C4-2B (cell line): ENCODE measurements around the gene PCDHB9.
"Not testable (repeated sequence)": the region's sequence is repeated elsewhere in the genome, so short reads cannot be mapped to it uniquely, and the experiment has no call there.

Source experiments
- H3K27ac ChIP-seq: fragments of 450-650 bp; 2 replicates; pipeline ENCODE4 v1.5.1; 2017
- ZFX ChIP-seq: fragments of 450-650 bp; IDR thresholded peaks from 2 replicates; pipeline ENCODE4 v1.6.1; 2017
- TF ChIP-seq, protein P1 (sequence below): fragments of 450-650 bp; conservative IDR thresholded peaks from 2 replicates; pipeline ENCODE4 v1.5.1; 2017; ENCODE audit warnings: mild to moderate bottlenecking

The PCDHB9 gene

GRCh38 chr5:141223112-141223783 is 36.3 kb downstream of the PCDHB9 start, which contains the start of gene PCDHB14:
PCDHB14 (plus strand) TSS chr5:141223343; CDS start chr5:141223506, 163 bp downstream.
- TF ChIP-seq, protein P1, sequence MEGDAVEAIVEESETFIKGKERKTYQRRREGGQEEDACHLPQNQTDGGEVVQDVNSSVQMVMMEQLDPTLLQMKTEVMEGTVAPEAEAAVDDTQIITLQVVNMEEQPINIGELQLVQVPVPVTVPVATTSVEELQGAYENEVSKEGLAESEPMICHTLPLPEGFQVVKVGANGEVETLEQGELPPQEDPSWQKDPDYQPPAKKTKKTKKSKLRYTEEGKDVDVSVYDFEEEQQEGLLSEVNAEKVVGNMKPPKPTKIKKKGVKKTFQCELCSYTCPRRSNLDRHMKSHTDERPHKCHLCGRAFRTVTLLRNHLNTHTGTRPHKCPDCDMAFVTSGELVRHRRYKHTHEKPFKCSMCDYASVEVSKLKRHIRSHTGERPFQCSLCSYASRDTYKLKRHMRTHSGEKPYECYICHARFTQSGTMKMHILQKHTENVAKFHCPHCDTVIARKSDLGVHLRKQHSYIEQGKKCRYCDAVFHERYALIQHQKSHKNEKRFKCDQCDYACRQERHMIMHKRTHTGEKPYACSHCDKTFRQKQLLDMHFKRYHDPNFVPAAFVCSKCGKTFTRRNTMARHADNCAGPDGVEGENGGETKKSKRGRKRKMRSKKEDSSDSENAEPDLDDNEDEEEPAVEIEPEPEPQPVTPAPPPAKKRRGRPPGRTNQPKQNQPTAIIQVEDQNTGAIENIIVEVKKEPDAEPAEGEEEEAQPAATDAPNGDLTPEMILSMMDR: peak; percentile 55
- no peak for TF ChIP-seq ZFX
- H3K27ac ChIP-seq: no peak within 1 kb of the TSS

DNA sequence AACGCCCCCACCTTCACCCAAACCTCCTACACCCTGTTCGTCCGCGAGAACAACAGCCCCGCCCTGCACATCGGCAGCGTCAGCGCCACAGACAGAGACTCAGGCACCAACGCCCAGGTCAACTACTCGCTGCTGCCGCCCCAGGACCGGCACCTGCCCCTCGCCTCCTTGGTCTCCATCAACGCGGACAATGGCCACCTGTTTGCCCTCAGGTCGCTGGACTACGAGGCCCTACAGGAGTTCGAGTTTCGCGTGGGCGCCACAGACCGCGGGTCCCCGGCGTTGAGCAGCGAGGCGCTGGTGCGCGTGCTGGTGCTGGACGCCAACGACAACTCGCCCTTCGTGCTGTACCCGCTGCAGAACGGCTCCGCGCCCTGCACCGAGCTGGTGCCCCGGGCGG is 37.9 kb downstream of the PCDHB9 start:
- not testable (repeated sequence) for H3K27ac ChIP-seq

DNA sequence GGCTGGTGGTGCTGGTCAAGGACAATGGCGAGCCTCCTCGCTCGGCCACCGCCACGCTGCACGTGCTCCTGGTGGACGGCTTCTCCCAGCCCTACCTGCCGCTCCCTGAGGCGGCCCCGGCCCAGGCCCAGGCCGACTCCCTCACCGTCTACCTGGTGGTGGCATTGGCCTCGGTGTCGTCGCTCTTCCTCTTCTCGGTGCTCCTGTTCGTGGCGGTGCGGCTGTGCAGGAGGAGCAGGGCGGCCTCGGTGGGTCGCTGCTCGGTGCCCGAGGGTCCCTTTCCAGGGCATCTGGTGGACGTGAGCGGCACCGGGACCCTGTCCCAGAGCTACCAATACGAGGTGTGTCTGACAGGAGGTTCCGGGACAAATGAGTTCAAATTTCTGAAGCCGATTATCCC is 38.5 kb downstream of the PCDHB9 start:
- H3K27ac ChIP-seq: not testable (repeated sequence)

- no peak overlapping the region for H3K27ac ChIP-seq
- TF ChIP-seq, protein P1: peak; percentile 55
- no peak for TF ChIP-seq ZFX
Observed at GRCh38 chr5:141234109-141234667, 47.2 kb downstream of the PCDHB9 start.

DNA sequence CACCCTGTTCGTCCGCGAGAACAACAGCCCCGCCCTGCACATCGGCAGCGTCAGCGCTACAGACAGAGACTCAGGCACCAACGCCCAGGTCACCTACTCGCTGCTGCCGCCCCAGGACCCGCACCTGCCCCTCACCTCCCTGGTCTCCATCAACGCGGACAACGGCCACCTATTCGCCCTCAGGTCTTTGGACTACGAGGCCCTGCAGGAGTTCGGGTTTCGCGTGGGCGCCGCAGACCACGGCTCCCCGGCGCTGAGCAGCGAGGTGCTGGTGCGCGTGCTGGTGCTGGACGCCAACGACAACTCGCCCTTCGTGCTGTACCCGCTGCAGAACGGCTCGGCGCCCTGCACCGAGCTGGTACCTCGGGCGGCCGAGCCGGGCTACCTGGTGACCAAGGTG is 49.0 kb downstream of the PCDHB9 start:
- not testable (repeated sequence) for H3K27ac ChIP-seq

DNA sequence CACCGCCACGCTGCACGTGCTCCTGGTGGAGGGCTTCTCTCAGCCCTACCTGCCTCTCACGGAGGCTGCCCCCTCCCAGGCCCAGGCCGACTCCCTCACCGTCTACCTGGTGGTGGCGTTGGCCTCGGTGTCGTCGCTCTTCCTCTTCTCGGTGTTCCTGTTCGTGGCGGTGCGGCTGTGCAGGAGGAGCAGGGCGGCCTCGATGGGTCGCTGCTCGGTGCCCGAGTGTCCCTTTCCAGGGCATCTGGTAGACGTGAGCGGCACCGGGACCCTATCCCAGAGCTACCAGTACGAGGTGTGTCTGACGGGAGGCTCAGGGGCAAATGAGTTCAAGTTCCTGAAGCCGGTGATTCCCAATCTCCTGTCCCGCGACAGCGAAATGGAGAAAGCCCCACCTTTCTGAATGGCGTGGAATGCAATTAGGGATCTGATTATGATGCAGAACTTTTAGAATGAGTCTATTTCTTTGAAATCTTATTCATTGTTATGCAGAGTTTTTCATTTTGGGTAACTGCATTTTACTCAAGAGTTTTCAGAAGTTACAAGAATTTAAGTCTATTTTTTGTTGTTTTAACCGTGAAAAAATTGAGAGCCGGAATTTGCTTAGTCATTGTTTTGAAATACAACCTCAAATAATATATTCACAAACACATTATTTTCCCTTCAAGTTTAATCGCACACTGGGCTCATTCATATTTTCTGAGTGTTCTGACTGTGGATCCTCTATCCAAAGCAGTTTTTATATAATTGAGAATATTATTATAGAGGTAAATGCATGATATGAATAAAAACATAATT is 49.8 kb downstream of the PCDHB9 start:
- H3K27ac ChIP-seq: no peak overlapping the region
- TF ChIP-seq, protein P1: no peak
- TF ChIP-seq ZFX: no peak
